Caco-2 (cell line): Measurements from ENCODE around the gene UBE2B. TPM values are rescaled to one million over a fixed set of nuclear protein-coding genes. Genes with fewer than 3 reads are reported as not detected.
"Not testable (repeated sequence)": the region's sequence is repeated elsewhere in the genome, so short reads cannot be mapped to it uniquely, and the experiment has no call there.

Source experiments
- BruUV-seq: library from RNA; stranded (reverse); fragments of 400-500 nt; replicated peaks from 2 replicates; lab custom pipeline; 2021; lab: Mats Ljungman, UMichigan
- CTCF ChIA-PET: fragments of 300-600 bp; sonication (Branson Sonifier 250); formaldehyde crosslinking; loops from one replicate; lab custom pipeline; 2022; ENCODE audit warnings: antibody characterized with exemption; lab: Charles Lee
- POLR2A ChIA-PET: fragments of 300-600 bp; sonication (Branson Sonifier 250); formaldehyde crosslinking; loops from one replicate; lab custom pipeline; 2022; ENCODE audit warnings: antibody characterized with exemption; lab: Charles Lee
- DNase-seq, 2 experiments: peaks; one replicate each; pipeline versions ENCODE4 v3.0.0 to v3.0.0-alpha.2; 2020 to 2022
- H3K27me3 ChIP-seq: replicated peaks from 2 replicates; pipeline ENCODE4 v1.6.0; 2011; ENCODE audit warnings: low read length; ENCODE audit not compliant: control insufficient read depth, insufficient read depth
- H3K36me3 ChIP-seq: 2 replicates; pipeline ENCODE4 v1.5.1; 2011; ENCODE audit warnings: low read length; ENCODE audit not compliant: control insufficient read depth, insufficient read depth
- H3K4me1 ChIP-seq: fragments of 250-450 bp; sonication (Bioruptor Pico); 2 replicates; pipeline ENCODE4 v1.5.1; 2020; ENCODE audit warnings: mild to moderate bottlenecking
- H3K4me3 ChIP-seq: 2 replicates; pipeline ENCODE4 v1.5.1; 2011; ENCODE audit warnings: low read depth, mild to moderate bottlenecking, control low read depth, low read length
- H3K9me3 ChIP-seq: fragments of 250-450 bp; sonication (Bioruptor Pico); 2 replicates; pipeline ENCODE4 v1.5.1; 2020; ENCODE audit warnings: mild to moderate bottlenecking, moderate library complexity
- H3K27ac Mint-ChIP-seq: one replicate; pipeline ENCODE4 v1.8.0; 2022; ENCODE audit warnings: mixed read lengths; ENCODE audit not compliant: unreplicated experiment
- H3K27me3 Mint-ChIP-seq: one replicate; pipeline ENCODE4 v1.8.0; 2022; ENCODE audit warnings: mixed read lengths; ENCODE audit not compliant: insufficient read depth, unreplicated experiment
- H3K36me3 Mint-ChIP-seq: one replicate; pipeline ENCODE4 v1.8.0; 2022; ENCODE audit warnings: mild to moderate bottlenecking, mixed read lengths; ENCODE audit not compliant: insufficient read depth, unreplicated experiment
- H3K4me1 Mint-ChIP-seq: one replicate; pipeline ENCODE4 v1.8.0; 2022; ENCODE audit warnings: low read depth, mixed read lengths; ENCODE audit not compliant: unreplicated experiment
- H3K4me3 Mint-ChIP-seq: one replicate; pipeline ENCODE4 v1.8.0; 2022; ENCODE audit warnings: mild to moderate bottlenecking, moderate library complexity, mixed read lengths; ENCODE audit not compliant: unreplicated experiment
- H3K9me3 Mint-ChIP-seq: one replicate; pipeline ENCODE4 v1.8.0; 2022; ENCODE audit warnings: mixed read lengths; ENCODE audit not compliant: unreplicated experiment
- intact Hi-C: fragments of 100-400 bp; cut with micrococcal nuclease; formaldehyde crosslinking; loops from one replicate; pipeline ENCODE4 v1.10.0; 2022; ENCODE audit not compliant: unreplicated experiment
- total RNA-seq: library from RNA; stranded (reverse); gene quantifications from 2 replicates; pipeline ENCODE4 v1.2.3, GENCODE V29; 2022
- TF ChIP-seq, protein P1 (sequence below), 2 experiments: fragments of 200-600 bp in 1 of 2; IDR thresholded peaks; 1 replicate in 1 of 2; 2 replicates in 1 of 2; pipeline versions ENCODE4 v1.5.1 to v1.8.0; 2011 to 2022; ENCODE audit warnings: antibody characterized with exemption in 1 of 2, control low read depth in 1 of 2, inconsistent platforms in 1 of 2, low read depth in 1 of 2, low read length in 1 of 2, mild to moderate bottlenecking in 1 of 2, moderate library complexity in 1 of 2; ENCODE audit not compliant: insufficient read depth in 1 of 2, severe bottlenecking in 1 of 2, unreplicated experiment in 1 of 2

UBE2B gene
- total RNA-seq, 1 experiment from 2014 or later, result 78.9 TPM

DNA sequence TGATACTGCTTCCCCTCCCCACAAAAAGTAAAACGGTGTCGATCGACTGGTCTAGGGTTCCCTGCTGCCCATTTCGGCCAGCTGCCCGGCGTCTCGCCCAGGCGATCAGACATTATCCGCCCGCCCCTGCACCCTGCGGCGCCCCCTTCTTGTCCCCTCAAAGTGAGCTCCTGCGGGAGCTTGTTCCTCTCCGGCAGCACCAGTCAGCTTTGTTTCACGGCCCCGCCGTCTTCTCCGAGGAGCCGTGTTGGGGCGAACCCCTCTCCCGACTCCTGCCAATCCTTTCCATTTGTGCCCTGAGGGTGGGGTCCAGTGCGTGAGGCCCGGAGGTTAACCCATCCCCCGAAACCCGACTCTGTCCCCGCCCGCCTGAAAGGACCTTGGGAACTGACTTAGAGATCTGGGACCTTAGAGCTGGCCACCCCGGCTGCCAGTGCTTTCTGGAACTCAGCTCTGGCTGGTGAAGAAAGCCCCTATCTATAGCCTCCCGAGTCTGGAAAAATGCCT is 518 bp downstream of the UBE2B start:
- BruUV-seq, result no TSS peak
- H3K4me3 Mint-ChIP-seq, result peak overlapping the region; percentile 97
- H3K27ac Mint-ChIP-seq, result peak overlapping the region; percentile 99
- H3K27me3 Mint-ChIP-seq, result no peaks in the 10 kb centered on the region
- peaks cover 59% of the 10 kb centered on the region for H3K36me3 Mint-ChIP-seq
- TF ChIP-seq, protein P1, sequence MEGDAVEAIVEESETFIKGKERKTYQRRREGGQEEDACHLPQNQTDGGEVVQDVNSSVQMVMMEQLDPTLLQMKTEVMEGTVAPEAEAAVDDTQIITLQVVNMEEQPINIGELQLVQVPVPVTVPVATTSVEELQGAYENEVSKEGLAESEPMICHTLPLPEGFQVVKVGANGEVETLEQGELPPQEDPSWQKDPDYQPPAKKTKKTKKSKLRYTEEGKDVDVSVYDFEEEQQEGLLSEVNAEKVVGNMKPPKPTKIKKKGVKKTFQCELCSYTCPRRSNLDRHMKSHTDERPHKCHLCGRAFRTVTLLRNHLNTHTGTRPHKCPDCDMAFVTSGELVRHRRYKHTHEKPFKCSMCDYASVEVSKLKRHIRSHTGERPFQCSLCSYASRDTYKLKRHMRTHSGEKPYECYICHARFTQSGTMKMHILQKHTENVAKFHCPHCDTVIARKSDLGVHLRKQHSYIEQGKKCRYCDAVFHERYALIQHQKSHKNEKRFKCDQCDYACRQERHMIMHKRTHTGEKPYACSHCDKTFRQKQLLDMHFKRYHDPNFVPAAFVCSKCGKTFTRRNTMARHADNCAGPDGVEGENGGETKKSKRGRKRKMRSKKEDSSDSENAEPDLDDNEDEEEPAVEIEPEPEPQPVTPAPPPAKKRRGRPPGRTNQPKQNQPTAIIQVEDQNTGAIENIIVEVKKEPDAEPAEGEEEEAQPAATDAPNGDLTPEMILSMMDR (IDR thresholded peaks at IDR 0.05; ENCODE audit: insufficient read depth in 1 of 2, low read depth in 1 of 2, low read length in 1 of 2, severe bottlenecking in 1 of 2, unreplicated experiment in 1 of 2), result no peak
- CTCF ChIA-PET, result interaction anchor here (0.7 to 1.0 kb wide), 2 partner anchors 140 to 215 kb away, joined by 5 read pairs; no protein-coding TSS in a partner anchor
- no peaks in the 10 kb centered on the region for H3K27me3 ChIP-seq
- peaks cover 16% of the 10 kb centered on the region for H3K4me1 Mint-ChIP-seq
- POLR2A ChIA-PET, result interaction anchor here (0.6 to 1.2 kb wide), 9 partner anchors 43 to 195 kb away, joined by 3 to 11 read pairs (median 4); partner anchors contain the start of gene SKP1
- H3K36me3 ChIP-seq, result peaks cover 2% of the 10 kb centered on the region
- intact Hi-C loops, result loop anchor here (1.0 to 5.0 kb wide), 5 partner anchors 26 to 155 kb away; partner anchors contain the start of genes JADE2 and PPP2CA
- H3K4me1 ChIP-seq, result no peaks in the 10 kb centered on the region
- DNase-seq, result peak; percentile 76 to 81
- peak overlapping the region; percentile 98 for H3K4me3 ChIP-seq
- H3K9me3 ChIP-seq, result no peaks in the 10 kb centered on the region
- H3K9me3 Mint-ChIP-seq, result no peaks in the 10 kb centered on the region

GRCh38 chr5:134373633-134374032 is 2.3 kb downstream of the UBE2B start:
- POLR2A ChIA-PET, CTCF ChIA-PET: not testable (repeated sequence)
- H3K4me3 Mint-ChIP-seq, result peak overlapping the region; percentile 97

DNA sequence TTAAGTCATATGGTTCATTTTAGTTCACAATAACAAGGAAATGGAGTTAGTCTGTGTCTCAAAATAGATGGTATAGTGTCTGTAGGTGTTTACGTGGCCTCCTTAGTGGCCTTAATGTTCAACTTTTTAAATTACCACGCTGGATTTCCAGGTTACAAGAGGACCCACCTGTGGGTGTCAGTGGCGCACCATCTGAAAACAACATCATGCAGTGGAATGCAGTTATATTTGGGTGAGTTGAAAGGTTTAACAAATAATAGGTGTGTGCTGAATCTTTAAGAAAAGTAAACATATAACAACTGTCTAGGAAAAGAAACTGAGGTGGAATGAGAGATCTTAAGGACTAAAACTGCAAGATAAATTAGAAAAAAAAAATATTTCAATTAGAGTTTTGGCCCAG is 2.9 kb downstream of the UBE2B start:
- no peaks in the 10 kb centered on the region for H3K27me3 ChIP-seq
- H3K36me3 ChIP-seq, result peaks cover 2% of the 10 kb centered on the region
- H3K9me3 ChIP-seq, result no peaks in the 10 kb centered on the region
- DNase-seq, result peak in 1 of 2 experiments; percentile 28
- Mint-ChIP-seq H3K4me1 (peaks cover 11% of the 10 kb centered on the region), H3K4me3 (no peak overlapping the region), H3K36me3 (peaks cover 75% of the 10 kb centered on the region), H3K9me3 (no peaks in the 10 kb centered on the region), H3K27me3 (no peaks in the 10 kb centered on the region), H3K27ac (no peak overlapping the region)
- ChIA-PET CTCF (interaction anchor here (1.0 kb wide), 1 partner anchor 41 kb away, joined by 3 read pairs; no protein-coding TSS in a partner anchor), POLR2A (no interaction called here)
- intact Hi-C loops, result loop anchor here (2.0 to 5.0 kb wide), 5 partner anchors 72 to 203 kb away; partner anchors contain the start of genes JADE2 and PPP2CA
- H3K4me3 ChIP-seq, result no peak overlapping the region
- TF ChIP-seq, protein P1 (IDR thresholded peaks at IDR 0.05; ENCODE audit: insufficient read depth in 1 of 2, low read depth in 1 of 2, low read length in 1 of 2, severe bottlenecking in 1 of 2, unreplicated experiment in 1 of 2), result no peak
- no peaks in the 10 kb centered on the region for H3K4me1 ChIP-seq
- no TSS peak for BruUV-seq

More at GRCh38 chr5:134373633-134374032, 2.3 kb downstream of the UBE2B start:
- H3K27me3 Mint-ChIP-seq, H3K4me1 ChIP-seq, BruUV-seq, H3K4me3 ChIP-seq, H3K9me3 ChIP-seq, H3K9me3 Mint-ChIP-seq, H3K27ac Mint-ChIP-seq, H3K36me3 ChIP-seq, DNase-seq, H3K27me3 ChIP-seq: not testable (repeated sequence)
- Mint-ChIP-seq H3K36me3 (peaks cover 69% of the 10 kb centered on the region), H3K4me1 (peaks cover 11% of the 10 kb centered on the region)
- intact Hi-C loops, result loop anchor here (2.0 to 5.0 kb wide), 5 partner anchors 71 to 203 kb away; partner anchors contain the start of genes JADE2 and PPP2CA
